Measurements from ENCODE around the gene CPLANE2. TPM values are rescaled to one million over a fixed set of nuclear protein-coding genes. Genes with fewer than 3 reads are reported as not detected.

CPLANE2 gene
- total RNA-seq, 6 donors from 2014 or later = 3.0 to 11.6 (median 8.0) TPM

GRCh38 chr1:16205334-16205671 lies 31.7 kb downstream of the CPLANE2 start:
- TF ChIP-seq EP300 (IDR thresholded peaks at IDR 0.05) (no peak), CTCF (IDR thresholded peaks at IDR 0.05) (peak in 1 of 6 experiments; percentile 0), POLR2AphosphoS5 (IDR thresholded peaks at IDR 0.05) (no peak)
- no peaks in the 10 kb centered on the region for H3K9me3 ChIP-seq
- DNase-seq = peak in 1 of 2 donors; percentile 52
- 96 to 100% methylated on average over 1 to 11 of the region's 11 CpGs for WGBS, 2 donors
- peak overlapping the region in 1 of 4 donors; percentile 92 for H3K27ac ChIP-seq
- H3K27me3 ChIP-seq = no peaks in the 10 kb centered on the region
- ATAC-seq (ENCODE audit: low FRiP score in 2 of 2) = no peak
- peaks cover 0 to 6% (median 2%) of the 10 kb centered on the region in 4 donors for H3K36me3 ChIP-seq
- no peak overlapping the region for H3K4me3 ChIP-seq
- peaks cover 8 to 28% (median 18%) of the 10 kb centered on the region in 4 donors for H3K4me1 ChIP-seq

- 81 to 100% methylated on average over 6 to 12 of the region's 12 CpGs for WGBS, 2 donors
- no peak overlapping the region for H3K27ac ChIP-seq
- DNase-seq (no peak), ATAC-seq (ENCODE audit: low FRiP score in 2 of 2) (no peak)
- H3K9me3 ChIP-seq = no peaks in the 10 kb centered on the region
- peaks cover 8 to 28% (median 17%) of the 10 kb centered on the region in 4 donors for H3K4me1 ChIP-seq
- peak in 2 of 6 experiments; percentile 23 to 26 for TF ChIP-seq CTCF (IDR thresholded peaks at IDR 0.05)
- TF ChIP-seq POLR2A (IDR thresholded peaks at IDR 0.05) = no peak
- no peak for TF ChIP-seq EP300 (IDR thresholded peaks at IDR 0.05)
- TF ChIP-seq POLR2AphosphoS5 (IDR thresholded peaks at IDR 0.05) = no peak
- H3K36me3 ChIP-seq = peaks cover 0 to 6% (median 2%) of the 10 kb centered on the region in 4 donors
- no peak overlapping the region for H3K4me3 ChIP-seq
- H3K27me3 ChIP-seq = no peaks in the 10 kb centered on the region
These were observed 32.2 kb downstream of the CPLANE2 start for GRCh38 chr1:16204634-16205333.

- Histone ChIP-seq H3K4me1 (peaks cover 8 to 28% (median 15%) of the 10 kb centered on the region in 4 donors), H3K27me3 (no peaks in the 10 kb centered on the region), H3K36me3 (peaks cover 0 to 7% (median 3%) of the 10 kb centered on the region in 4 donors), H3K4me3 (no peak overlapping the region), H3K27ac (no peak overlapping the region), H3K9me3 (no peaks in the 10 kb centered on the region)
- TF ChIP-seq POLR2A (IDR thresholded peaks at IDR 0.05) (no peak), POLR2AphosphoS5 (IDR thresholded peaks at IDR 0.05) (no peak), EP300 (IDR thresholded peaks at IDR 0.05) (no peak), CTCF (IDR thresholded peaks at IDR 0.05) (no peak)
- DNase-seq = no peak
- 92 to 100% methylated on average over 2 of the region's 2 CpGs for WGBS, 2 donors
- ATAC-seq (ENCODE audit: low FRiP score in 2 of 2) = no peak
These were observed 32.8 kb downstream of the CPLANE2 start for GRCh38 chr1:16204216-16204615.

- Histone ChIP-seq H3K4me3 (no peak overlapping the region), H3K27ac (no peak overlapping the region), H3K36me3 (peaks cover 0 to 14% (median 3%) of the 10 kb centered on the region in 4 donors), H3K27me3 (no peaks in the 10 kb centered on the region), H3K9me3 (no peaks in the 10 kb centered on the region), H3K4me1 (peaks cover 8 to 28% (median 15%) of the 10 kb centered on the region in 4 donors)
- ATAC-seq (ENCODE audit: low FRiP score in 2 of 2) = no peak
- WGBS, 2 donors = 32 to 65% methylated on average over 3 of the region's 3 CpGs
- no peak for DNase-seq
- TF ChIP-seq CTCF (IDR thresholded peaks at IDR 0.05) = no peak
- TF ChIP-seq POLR2A (IDR thresholded peaks at IDR 0.05) = no peak
- no peak for TF ChIP-seq EP300 (IDR thresholded peaks at IDR 0.05)
- no peak for TF ChIP-seq POLR2AphosphoS5 (IDR thresholded peaks at IDR 0.05)
These were observed 33.4 kb downstream of the CPLANE2 start for GRCh38 chr1:16203550-16203949.

Measured in upper lobe of left lung (tissue), 6 donors.